Fibroblast of villous mesenchyme (primary cell): ENCODE measurements around the gene SPTY2D1. TPM values are rescaled to one million over a fixed set of nuclear protein-coding genes. Genes with fewer than 3 reads are reported as not detected.
"Not testable (repeated sequence)": the region's sequence is repeated elsewhere in the genome, so short reads cannot be mapped to it uniquely, and the experiment has no call there.

Experiments
- DNase-seq: peaks from one replicate; pipeline ENCODE4 v3.0.0-alpha.2; 2010; ENCODE audit warnings: low read depth
- H3K4me3 ChIP-seq: 2 replicates; pipeline ENCODE4 v1.5.1; 2011; ENCODE audit warnings: low read depth, mild to moderate bottlenecking, low read length
- total RNA-seq: library from RNA; depleted of rRNA; stranded (reverse); fragments of >200 nt; gene quantifications from 2 replicates; pipeline ENCODE4 v1.2.3, GENCODE V29; 2012
- TF ChIP-seq, protein P1 (sequence below): IDR thresholded peaks from 2 replicates; pipeline ENCODE4 v1.5.1; 2012; ENCODE audit warnings: low read depth, mild to moderate bottlenecking, low read length; ENCODE audit not compliant: insufficient read depth

SPTY2D1 gene, protein sequence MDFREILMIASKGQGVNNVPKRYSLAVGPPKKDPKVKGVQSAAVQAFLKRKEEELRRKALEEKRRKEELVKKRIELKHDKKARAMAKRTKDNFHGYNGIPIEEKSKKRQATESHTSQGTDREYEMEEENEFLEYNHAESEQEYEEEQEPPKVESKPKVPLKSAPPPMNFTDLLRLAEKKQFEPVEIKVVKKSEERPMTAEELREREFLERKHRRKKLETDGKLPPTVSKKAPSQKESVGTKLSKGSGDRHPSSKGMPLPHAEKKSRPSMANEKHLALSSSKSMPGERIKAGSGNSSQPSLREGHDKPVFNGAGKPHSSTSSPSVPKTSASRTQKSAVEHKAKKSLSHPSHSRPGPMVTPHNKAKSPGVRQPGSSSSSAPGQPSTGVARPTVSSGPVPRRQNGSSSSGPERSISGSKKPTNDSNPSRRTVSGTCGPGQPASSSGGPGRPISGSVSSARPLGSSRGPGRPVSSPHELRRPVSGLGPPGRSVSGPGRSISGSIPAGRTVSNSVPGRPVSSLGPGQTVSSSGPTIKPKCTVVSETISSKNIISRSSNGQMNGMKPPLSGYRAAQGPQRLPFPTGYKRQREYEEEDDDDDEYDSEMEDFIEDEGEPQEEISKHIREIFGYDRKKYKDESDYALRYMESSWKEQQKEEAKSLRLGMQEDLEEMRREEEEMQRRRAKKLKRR
- 17.7 and 20.7 TPM in 2 replicates for total RNA-seq

DNA sequence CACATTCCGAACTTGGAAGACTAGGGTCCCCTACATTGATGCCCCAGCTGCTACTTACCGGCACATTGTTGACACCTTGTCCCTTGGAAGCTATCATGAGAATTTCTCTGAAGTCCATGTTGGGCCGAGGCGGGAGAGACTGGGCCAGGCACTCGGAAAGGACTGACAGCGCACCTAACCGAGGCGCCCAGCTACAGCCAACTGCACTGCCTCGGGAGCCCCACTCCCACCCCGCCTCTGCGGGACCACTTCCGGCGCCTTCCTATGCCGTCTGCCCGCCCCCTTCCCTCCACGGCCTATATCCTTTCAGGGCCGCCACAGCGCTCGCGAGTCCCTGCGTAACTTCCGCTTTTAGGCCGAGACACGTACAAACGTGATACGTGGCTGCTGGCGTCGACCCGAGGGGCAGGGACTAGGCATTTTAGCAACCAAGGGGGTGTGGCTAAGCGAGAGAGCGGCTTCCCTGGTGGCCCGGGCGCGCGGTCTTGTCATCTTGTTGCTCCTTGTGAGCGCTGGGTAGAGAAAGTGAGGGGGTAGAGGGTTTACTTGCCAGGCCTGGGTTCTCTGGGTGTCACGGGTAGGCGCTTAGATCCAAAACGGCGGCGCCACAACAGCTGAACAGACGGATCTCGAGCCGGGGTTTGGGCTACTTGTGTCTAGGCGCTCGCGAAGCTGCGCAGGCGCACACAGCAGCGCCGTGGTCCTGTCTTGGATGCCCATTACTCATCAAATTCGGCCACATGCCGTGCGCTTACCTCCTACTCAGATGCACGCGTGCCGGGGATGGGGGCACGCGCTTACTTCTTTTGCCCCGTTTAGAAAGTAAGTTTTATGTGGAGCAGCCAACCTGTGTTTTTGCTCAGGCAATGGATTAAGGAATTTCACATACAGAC is at the start of gene SPTY2D1:
TSS of gene SPTY2D1 (minus strand) at position 203 of the 893 bp plus-strand sequence. CDS start at position 118, 85 bp downstream.
- peak; percentile 100 for DNase-seq
- TF ChIP-seq, protein P1, sequence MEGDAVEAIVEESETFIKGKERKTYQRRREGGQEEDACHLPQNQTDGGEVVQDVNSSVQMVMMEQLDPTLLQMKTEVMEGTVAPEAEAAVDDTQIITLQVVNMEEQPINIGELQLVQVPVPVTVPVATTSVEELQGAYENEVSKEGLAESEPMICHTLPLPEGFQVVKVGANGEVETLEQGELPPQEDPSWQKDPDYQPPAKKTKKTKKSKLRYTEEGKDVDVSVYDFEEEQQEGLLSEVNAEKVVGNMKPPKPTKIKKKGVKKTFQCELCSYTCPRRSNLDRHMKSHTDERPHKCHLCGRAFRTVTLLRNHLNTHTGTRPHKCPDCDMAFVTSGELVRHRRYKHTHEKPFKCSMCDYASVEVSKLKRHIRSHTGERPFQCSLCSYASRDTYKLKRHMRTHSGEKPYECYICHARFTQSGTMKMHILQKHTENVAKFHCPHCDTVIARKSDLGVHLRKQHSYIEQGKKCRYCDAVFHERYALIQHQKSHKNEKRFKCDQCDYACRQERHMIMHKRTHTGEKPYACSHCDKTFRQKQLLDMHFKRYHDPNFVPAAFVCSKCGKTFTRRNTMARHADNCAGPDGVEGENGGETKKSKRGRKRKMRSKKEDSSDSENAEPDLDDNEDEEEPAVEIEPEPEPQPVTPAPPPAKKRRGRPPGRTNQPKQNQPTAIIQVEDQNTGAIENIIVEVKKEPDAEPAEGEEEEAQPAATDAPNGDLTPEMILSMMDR = no peak
- H3K4me3 ChIP-seq = peak within 1 kb of the TSS; percentile 93

DNA sequence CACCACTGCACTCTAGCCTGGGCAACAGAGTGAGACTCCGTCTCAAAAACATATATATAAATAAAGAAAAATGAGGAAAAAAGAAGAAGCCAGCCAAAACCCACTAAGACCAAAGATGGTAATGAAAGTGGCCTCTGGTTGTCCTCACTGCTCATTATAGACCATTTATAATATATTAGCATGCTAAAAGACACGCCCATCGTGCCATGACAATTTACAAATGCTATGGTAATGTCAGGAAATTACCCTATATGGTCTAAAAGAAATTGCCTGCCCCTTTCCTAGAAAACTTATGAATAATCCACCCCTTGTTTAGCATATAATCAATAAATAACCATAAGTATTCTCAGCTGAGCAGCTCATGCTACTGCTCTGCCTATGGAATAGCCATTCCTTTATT is 48.3 kb upstream of the SPTY2D1 start:
- TF ChIP-seq, protein P1 = no peak
- H3K4me3 ChIP-seq = no peak overlapping the region
- no peak for DNase-seq

DNA sequence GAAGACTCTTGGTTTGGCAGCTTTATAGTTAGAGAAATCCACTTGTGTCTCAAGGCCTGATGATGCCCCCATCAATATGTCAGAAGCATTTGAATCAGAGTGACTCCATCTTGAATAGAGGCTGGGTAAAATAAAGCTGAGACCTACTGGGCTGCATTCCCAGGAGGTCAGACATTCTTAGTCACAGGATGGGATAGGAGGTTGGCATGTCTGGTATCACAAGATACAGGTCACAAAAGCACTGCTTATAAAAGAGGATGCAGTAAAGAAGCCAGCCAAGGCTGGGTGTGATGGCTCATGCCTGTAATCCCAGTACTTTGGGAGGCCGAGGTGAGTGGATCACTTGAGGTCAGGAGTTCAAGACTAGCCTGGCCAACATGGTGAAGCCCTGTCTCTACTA is 47.8 kb upstream of the SPTY2D1 start:
- not testable (repeated sequence) for H3K4me3 ChIP-seq, DNase-seq

DNA sequence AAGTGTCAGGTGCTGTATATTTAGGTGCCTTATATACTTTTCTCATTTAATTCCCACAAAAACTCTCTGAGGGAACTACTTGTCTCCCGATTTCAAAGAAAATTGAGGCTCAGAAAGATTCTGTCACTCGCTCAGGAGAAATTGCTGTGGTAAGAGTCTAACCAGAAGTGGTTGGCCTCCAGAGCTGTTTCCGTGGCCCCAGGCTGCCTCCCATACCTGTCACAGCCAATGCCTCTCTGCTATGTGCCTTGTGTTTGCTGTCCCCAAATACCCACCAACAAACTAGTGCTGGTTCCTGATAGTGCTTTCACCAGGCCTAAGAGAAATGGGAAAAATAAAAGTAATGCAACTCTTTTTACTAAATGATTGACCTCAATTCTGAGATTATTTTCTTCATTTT is 43.4 kb upstream of the SPTY2D1 start:
- no peak overlapping the region for H3K4me3 ChIP-seq
- DNase-seq = no peak
- TF ChIP-seq, protein P1 = no peak

DNA sequence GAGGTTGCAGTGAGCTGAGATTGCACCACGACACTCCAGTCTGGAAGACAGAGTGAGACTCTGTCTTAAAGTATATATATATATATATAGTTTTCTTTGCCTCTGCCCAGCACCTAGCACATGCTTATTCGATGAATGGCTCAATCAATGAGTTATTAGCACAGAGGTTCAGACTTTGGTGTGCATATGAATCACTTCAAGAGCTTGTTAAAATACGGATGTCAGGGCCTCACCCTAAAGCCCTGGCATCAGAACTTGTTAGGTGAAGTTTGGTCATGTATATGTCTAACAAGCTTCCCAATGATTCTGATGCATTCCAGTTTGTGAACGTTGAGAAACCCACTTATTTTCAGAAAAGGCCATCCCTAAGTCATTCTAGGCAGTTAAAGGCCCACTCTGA is 42.7 kb upstream of the SPTY2D1 start:
- TF ChIP-seq, protein P1 = no peak
- no peak for DNase-seq
- no peak overlapping the region for H3K4me3 ChIP-seq

DNA sequence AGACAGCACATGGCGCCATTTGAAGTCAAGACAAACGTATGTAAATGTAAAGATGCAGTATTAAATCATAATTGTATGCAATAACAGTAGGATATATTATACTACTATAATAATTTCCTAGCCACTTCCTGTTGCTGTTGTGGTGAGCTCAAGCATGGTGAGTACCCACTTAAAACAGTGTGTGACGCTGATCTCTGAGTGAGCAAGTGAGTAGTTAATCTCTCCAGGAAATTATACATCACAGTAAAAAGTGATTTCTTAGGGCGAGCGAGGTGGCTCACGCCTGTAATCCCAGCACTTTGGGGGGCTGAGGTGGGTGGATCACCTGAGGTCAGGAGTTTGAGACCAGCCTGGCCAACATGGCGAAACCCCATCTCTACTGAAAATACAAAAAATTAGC is 38.1 kb upstream of the SPTY2D1 start:
- not testable (repeated sequence) for H3K4me3 ChIP-seq
- DNase-seq = peak; percentile 6

DNA sequence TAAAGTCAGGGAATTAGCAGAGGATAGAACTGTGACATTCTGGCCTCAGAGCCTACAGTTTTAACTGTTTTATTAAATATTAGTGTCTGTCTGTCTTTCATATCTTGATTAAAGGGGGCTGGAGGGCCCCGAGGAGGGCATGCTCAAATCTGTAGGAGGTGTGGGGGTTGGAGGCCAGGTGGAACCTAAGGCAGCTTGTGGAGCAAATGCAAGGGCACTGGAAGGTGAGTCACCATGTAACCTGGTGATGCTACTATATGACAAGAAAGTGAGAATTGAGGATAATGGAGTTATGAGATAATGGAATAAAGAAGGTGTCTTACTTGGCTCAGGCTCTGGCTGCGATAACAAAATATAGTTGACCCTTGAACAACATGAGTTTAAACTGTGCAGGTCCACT is 37.1 kb upstream of the SPTY2D1 start:
- DNase-seq = no peak
- TF ChIP-seq, protein P1 = no peak

More for the DNA sequence above, 37.1 kb upstream of the SPTY2D1 start:
- no peak overlapping the region for H3K4me3 ChIP-seq
